Aorta (tissue), 5 donors: ENCODE data around the gene NRG3. TPM values are rescaled to one million over a fixed set of nuclear protein-coding genes. Genes with fewer than 3 reads are reported as not detected.

ENCODE experiments used
- ATAC-seq: fragments of 200-7000 bp; cut with Tn5 transposase; one replicate; pipeline ENCODE4 v1.9.1; 2022; ENCODE audit warnings: moderate library complexity; ENCODE audit not compliant: low FRiP score
- DNase-seq, 2 donors: peaks; one replicate each; pipeline ENCODE4 v3.0.0-alpha.2; 2020
- H3K27ac ChIP-seq, 2 donors: one replicate each; pipeline ENCODE4 v1.5.1; 2013; ENCODE audit warnings: low read length in 2 of 2, mild to moderate bottlenecking in 2 of 2, moderate library complexity in 2 of 2, control low read depth in 1 of 2, inconsistent platforms in 1 of 2, low read depth in 1 of 2
- H3K27me3 ChIP-seq, 2 donors: one replicate each; pipeline ENCODE4 v1.6.1; 2013; ENCODE audit warnings: control low read depth in 1 of 2, low read length in 1 of 2, mild to moderate bottlenecking in 1 of 2, moderate library complexity in 1 of 2; ENCODE audit not compliant: insufficient read depth in 2 of 2, control insufficient read depth in 1 of 2
- H3K36me3 ChIP-seq, 2 donors: one replicate each; pipeline ENCODE4 v1.6.1; 2013; ENCODE audit warnings: control low read depth in 1 of 2, low read length in 1 of 2, mild to moderate bottlenecking in 1 of 2; ENCODE audit not compliant: insufficient read depth in 2 of 2, control insufficient read depth in 1 of 2
- H3K4me1 ChIP-seq, 2 donors: one replicate each; pipeline ENCODE4 v1.6.1; 2013; ENCODE audit warnings: low read length in 2 of 2, control low read depth in 1 of 2, mild to moderate bottlenecking in 1 of 2, moderate library complexity in 1 of 2; ENCODE audit not compliant: insufficient read depth in 2 of 2, control insufficient read depth in 1 of 2
- H3K4me3 ChIP-seq, 2 donors: one replicate each; pipeline ENCODE4 v1.5.1; 2013; ENCODE audit warnings: low read length in 2 of 2, control low read depth in 1 of 2, mild to moderate bottlenecking in 1 of 2
- H3K9me3 ChIP-seq: one replicate; pipeline ENCODE4 v1.6.1; 2013; ENCODE audit warnings: mild to moderate bottlenecking, low read length; ENCODE audit not compliant: control insufficient read depth
- WGBS, 2 donors: extraction: QIAGEN DNeasy Blood & Tissue Kit; methylation state at CpG; one replicate each; pipeline ENCODE4 v1.1.7; 2013; 5-methylcytosine and 5-hydroxymethylcytosine counted together
- intact Hi-C, 2 donors: fragments of 100-400 bp; cut with DNase I; formaldehyde crosslinking; loops; one replicate each; pipeline versions ENCODE4 v1.14.2 to v1.15.0; 2022
- polyA plus RNA-seq, 2 donors: library from polyadenylated mRNA; stranded (reverse); fragments of 200-250 nt; gene quantifications; one replicate each; pipeline ENCODE4 v1.2.3, GENCODE V29; 2013
- total RNA-seq, 2 donors: library from RNA; stranded (reverse); fragmentation: NEBNext Ultra II Directional; extraction: Animal tissue kit (Norgen Biotek cat#: 25700); gene quantifications; one replicate each; pipeline ENCODE4 v1.2.1, GENCODE V29; 2021
- donor health status: healthy with polysubstance abuse.
- donor health status: Bipolar disorder and iron deficiency.
- donor health status: DM: no; HTN: no; CAD: no.
- donor health status: DM: no; HTN: no; CAD: no.
- donor health status: DM: yes; HTN: yes; CAD: no.

Gene NRG3
- total and polyA plus RNA-seq, 4 donors: 0.50 to 1.1 (median 0.84) TPM

- intact Hi-C loops: no loop called here
- ATAC-seq: no peak
- Histone ChIP-seq H3K27me3 (no peaks in the 10 kb centered on the region), H3K4me1 (no peaks in the 10 kb centered on the region), H3K27ac (no peak overlapping the region), H3K36me3 (no peaks in the 10 kb centered on the region), H3K4me3 (no peak overlapping the region), H3K9me3 (no peaks in the 10 kb centered on the region)
- DNase-seq: no peak
- 91 to 97% methylated on average over 1 of the region's 1 CpG for WGBS, 2 donors
Measured at GRCh38 chr10:82254237-82254636, 379.2 kb downstream of the NRG3 start.

- Histone ChIP-seq H3K36me3 (no peaks in the 10 kb centered on the region), H3K9me3 (no peaks in the 10 kb centered on the region), H3K4me1 (no peaks in the 10 kb centered on the region), H3K27me3 (no peaks in the 10 kb centered on the region), H3K27ac (no peak overlapping the region), H3K4me3 (no peak overlapping the region)
- 84 to 89% methylated on average over 3 of the region's 3 CpGs for WGBS, 2 donors
- ATAC-seq (no peak), DNase-seq (no peak)
- intact Hi-C loops: no loop called here
Measured at GRCh38 chr10:82256275-82256674, 381.3 kb downstream of the NRG3 start.

- WGBS, 2 donors: 40 to 46% methylated on average over 1 of the region's 1 CpG
- intact Hi-C loops: no loop called here
- Histone ChIP-seq H3K9me3 (no peaks in the 10 kb centered on the region), H3K27me3 (peaks cover 0 to 1% of the 10 kb centered on the region in 2 donors), H3K36me3 (no peaks in the 10 kb centered on the region), H3K27ac (no peak overlapping the region), H3K4me3 (no peak overlapping the region), H3K4me1 (no peaks in the 10 kb centered on the region)
- ATAC-seq (no peak), DNase-seq (no peak)
Measured at GRCh38 chr10:82266438-82266837, 391.4 kb downstream of the NRG3 start.

GRCh38 chr10:82267014-82267413, 392.0 kb downstream of the NRG3 start:
- DNase-seq: no peak
- Histone ChIP-seq H3K4me3 (no peak overlapping the region), H3K4me1 (no peaks in the 10 kb centered on the region), H3K9me3 (no peaks in the 10 kb centered on the region), H3K27me3 (peaks cover 0 to 1% of the 10 kb centered on the region in 2 donors), H3K27ac (no peak overlapping the region), H3K36me3 (no peaks in the 10 kb centered on the region)
- intact Hi-C loops: no loop called here
- 21 to 28% methylated on average over 2 of the region's 2 CpGs for WGBS, 2 donors
- no peak for ATAC-seq

GRCh38 chr10:82267465-82267864, 392.5 kb downstream of the NRG3 start:
- Histone ChIP-seq H3K27ac (no peak overlapping the region), H3K4me3 (no peak overlapping the region), H3K9me3 (no peaks in the 10 kb centered on the region), H3K36me3 (no peaks in the 10 kb centered on the region), H3K27me3 (peaks cover 0 to 1% of the 10 kb centered on the region in 2 donors), H3K4me1 (no peaks in the 10 kb centered on the region)
- 69 to 72% methylated on average over 2 of the region's 2 CpGs for WGBS, 2 donors
- no peak for DNase-seq
- intact Hi-C loops: no loop called here
- no peak for ATAC-seq

- 81 to 85% methylated on average over 2 of the region's 2 CpGs for WGBS, 2 donors
- Histone ChIP-seq H3K4me3 (no peak overlapping the region), H3K9me3 (no peaks in the 10 kb centered on the region), H3K4me1 (no peaks in the 10 kb centered on the region), H3K27me3 (peaks cover 0 to 1% of the 10 kb centered on the region in 2 donors), H3K27ac (no peak overlapping the region), H3K36me3 (no peaks in the 10 kb centered on the region)
- DNase-seq (no peak), ATAC-seq (no peak)
- intact Hi-C loops: no loop called here
Measured at GRCh38 chr10:82267960-82268359, 393.0 kb downstream of the NRG3 start.

GRCh38 chr10:82277591-82277990, 402.6 kb downstream of the NRG3 start:
- Histone ChIP-seq H3K27ac (no peak overlapping the region), H3K9me3 (no peaks in the 10 kb centered on the region), H3K36me3 (no peaks in the 10 kb centered on the region), H3K27me3 (no peaks in the 10 kb centered on the region), H3K4me3 (no peak overlapping the region), H3K4me1 (no peaks in the 10 kb centered on the region)
- 93 to 100% methylated on average over 1 of the region's 1 CpG for WGBS, 2 donors
- ATAC-seq: no peak
- DNase-seq: no peak
- intact Hi-C loops: no loop called here

GRCh38 chr10:82278401-82279182, 403.6 kb downstream of the NRG3 start:
- WGBS, 2 donors: 76 to 82% methylated on average over 10 of the region's 10 CpGs
- Histone ChIP-seq H3K27me3 (no peaks in the 10 kb centered on the region), H3K27ac (no peak overlapping the region), H3K4me3 (no peak overlapping the region), H3K4me1 (no peaks in the 10 kb centered on the region), H3K36me3 (no peaks in the 10 kb centered on the region), H3K9me3 (no peaks in the 10 kb centered on the region)
- DNase-seq (no peak), ATAC-seq (no peak)
- intact Hi-C loops: no loop called here

- whole genome bisulfite sequencing, 2 donors: 75 to 77% methylated on average over 8 of the region's 8 CpGs
Measured at GRCh38 chr10:82282782-82283456, 407.9 kb downstream of the NRG3 start.

More at GRCh38 chr10:82282782-82283456, 407.9 kb downstream of the NRG3 start:
- DNase-seq (no peak), ATAC-seq (no peak)
- Histone ChIP-seq H3K27me3 (no peaks in the 10 kb centered on the region), H3K36me3 (no peaks in the 10 kb centered on the region), H3K4me1 (no peaks in the 10 kb centered on the region), H3K9me3 (no peaks in the 10 kb centered on the region), H3K4me3 (no peak overlapping the region), H3K27ac (no peak overlapping the region)
- intact Hi-C loops: no loop called here
